NCI-H1048 (cell line): ENCODE measurements around the gene IRF6.
A peak's percentile ranks its signal among the peaks of the same experiment; 100 is the strongest.

Experiments used
- DNase-seq: peaks from one replicate; lab custom pipeline; 2025; lab: John Stamatoyannopoulos, UW

Gene IRF6

DNA sequence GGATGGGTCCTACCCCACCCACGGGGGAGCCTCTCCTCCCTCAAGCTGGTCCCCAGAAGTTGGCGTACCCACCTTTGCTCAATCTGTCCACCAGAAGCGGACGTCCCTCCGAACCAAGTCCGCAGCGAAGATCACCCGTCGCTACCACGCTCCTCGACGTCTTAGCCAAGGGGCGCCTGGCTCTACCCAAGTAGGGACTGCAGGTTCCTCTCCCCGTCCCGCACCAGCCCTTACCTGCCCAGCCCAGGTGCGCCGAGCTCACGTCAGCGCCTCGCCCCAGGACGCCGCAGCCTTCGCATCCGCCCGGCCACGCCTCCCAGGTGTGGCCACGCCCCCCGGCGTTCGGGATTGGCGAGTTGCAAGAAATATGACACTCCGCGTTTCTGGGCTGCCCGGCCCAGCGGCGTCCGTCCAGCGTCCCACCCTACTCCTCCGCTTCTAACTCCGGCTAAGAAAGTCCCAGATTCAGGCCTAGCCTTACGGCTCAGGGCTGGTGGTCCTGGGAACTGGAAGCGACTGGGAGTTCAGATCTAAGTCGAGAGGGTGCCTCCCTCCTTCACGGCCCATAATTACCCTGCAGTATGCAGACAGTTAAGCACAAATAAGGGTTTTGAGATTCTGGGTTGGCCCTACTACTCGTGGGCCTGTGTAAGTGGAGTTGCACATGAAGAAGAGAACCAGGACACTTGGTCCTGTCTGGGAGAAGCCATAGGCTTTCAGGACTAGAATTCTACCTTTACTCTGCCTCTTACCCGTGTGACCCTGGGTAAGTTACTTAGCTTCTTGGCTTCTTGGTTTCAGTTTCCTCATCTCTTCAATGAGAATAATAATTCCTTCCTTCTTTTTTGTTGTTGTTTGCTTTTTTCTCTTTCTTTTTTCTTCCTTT is at the start of gene IRF6:
Gene IRF6 (minus strand): TSS at position 268 of the 886 bp plus-strand sequence. CDS start 4,729 bp downstream, outside the sequence.
- DNase-seq: peak; percentile 95

GRCh38 chr1:209855623-209856022 is 49.7 kb upstream of the IRF6 start:
- no peak for DNase-seq

DNA sequence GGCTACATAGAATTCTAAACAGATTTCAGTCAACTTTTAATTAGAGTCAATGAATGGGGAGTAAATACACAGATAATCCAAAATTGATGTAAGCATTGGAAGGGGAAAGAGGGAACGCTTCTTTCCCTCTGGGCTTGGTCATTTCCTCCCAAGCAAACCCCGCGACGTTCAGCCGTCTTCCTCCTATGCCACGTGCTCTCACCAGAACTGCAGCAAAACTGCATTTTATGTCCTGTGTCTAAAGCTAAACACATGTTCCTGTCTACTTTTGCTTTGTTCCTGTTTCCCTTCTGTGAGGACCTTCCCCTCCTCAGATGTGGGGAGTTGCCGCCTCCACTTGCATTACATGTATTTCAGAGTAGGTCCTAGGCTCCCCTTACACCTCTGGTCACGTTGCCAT is 49.1 kb upstream of the IRF6 start:
- DNase-seq: no peak

DNA sequence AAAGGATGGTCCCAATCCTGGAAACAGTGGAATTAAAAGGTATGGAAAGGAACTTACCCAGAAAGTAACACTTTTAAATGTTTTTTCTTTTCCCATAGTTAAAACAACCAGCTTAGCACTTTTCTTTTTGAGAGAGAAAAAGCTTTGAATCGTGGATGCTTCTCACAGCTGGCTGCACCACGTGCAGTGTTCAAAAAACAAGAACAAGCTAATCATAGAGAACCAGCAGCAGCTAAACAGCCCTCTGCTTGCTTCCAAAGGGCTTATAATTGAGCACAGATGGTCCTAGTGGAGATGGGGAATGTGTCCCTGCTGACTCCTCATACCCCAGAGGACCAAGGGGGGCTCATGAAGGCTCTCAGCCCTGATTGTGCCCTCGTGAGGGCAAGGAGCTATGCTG is 48.3 kb upstream of the IRF6 start:
- DNase-seq: no peak

DNA sequence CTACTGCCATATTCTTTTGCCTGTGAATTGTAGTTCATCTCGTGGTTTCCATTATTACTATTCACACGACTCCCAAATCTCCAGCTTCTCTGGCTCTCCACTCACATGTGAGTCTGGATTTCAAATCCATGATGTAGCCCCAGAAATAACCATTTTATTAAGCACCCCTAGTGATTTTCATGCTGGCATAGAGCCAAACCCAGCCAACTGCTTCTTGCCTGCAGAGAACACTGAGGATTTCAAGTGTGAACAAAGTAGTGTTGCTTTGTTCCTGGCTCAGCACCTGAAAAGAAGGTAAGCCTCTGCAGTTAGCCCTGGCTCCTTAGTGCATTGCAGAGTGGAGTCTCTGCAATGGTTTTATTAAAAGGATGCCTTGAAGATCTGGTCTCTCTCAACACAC is 47.7 kb upstream of the IRF6 start:
- DNase-seq: no peak

GRCh38 chr1:209850342-209850979 is 44.5 kb upstream of the IRF6 start:
- DNase-seq: peak; percentile 36

- no peak for DNase-seq
Observed at GRCh38 chr1:209849388-209849787, 43.4 kb upstream of the IRF6 start.

DNA sequence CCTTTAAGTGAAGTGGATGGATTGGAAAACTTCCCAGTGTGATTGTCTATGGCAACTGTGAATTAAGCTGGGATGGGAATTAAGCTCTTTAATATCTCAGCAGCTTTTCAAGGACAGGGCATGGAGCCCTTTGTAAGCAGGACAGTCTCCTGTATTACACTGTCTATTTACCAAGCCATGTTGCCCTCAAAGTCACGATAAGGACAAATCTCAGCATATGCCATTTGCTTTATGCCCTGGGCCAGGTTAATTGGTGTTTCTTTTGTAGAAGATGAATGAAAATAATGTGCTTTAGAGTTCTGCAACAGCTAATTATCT is 39.4 kb upstream of the IRF6 start:
- no peak for DNase-seq

DNA sequence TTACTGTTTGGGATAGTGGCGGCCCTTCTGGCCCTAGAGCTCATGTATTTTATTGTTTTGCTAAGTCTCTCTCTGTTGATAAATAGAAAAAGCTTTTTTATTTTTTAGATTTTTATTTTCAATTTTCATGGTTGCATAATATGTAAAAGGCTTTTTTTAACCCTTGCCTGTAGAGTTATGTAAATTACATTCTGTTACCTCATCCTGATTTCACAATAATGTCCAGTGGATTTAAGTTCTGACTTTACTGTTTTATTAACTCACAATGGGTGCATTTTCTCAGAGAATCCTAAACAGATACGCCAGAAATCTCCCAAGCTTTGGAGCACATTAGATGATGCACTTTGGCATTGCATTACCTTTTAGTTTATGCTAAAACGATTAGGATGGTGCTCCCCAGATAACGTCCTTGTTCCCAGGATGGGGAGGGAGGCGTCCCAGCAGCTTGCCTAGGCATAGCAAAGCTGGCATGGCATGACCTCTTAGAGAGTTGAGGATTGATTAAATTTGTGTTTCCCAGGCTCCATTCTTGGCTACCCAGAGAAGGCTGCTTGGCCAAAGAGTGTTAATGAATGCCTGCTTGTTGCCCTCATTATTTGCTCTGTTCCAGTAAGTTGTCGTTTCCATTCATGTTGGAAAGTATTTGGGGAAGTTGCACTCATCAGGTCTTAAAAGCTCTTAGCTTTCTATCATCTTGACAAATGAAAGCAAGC is 38.9 kb upstream of the IRF6 start:
- DNase-seq: no peak

- DNase-seq: no peak
Observed at GRCh38 chr1:209840611-209841010, 34.7 kb upstream of the IRF6 start.

- no peak for DNase-seq
Observed at GRCh38 chr1:209839875-209840546, 34.1 kb upstream of the IRF6 start.

GRCh38 chr1:209838537-209838936 is 32.6 kb upstream of the IRF6 start:
- no peak for DNase-seq

GRCh38 chr1:209837671-209838070 is 31.7 kb upstream of the IRF6 start:
- no peak for DNase-seq

- DNase-seq: no peak
Observed at GRCh38 chr1:209835782-209836298, 29.9 kb upstream of the IRF6 start.

GRCh38 chr1:209831615-209832014 is 25.7 kb upstream of the IRF6 start:
- DNase-seq: no peak

GRCh38 chr1:209830722-209831121 is 24.8 kb upstream of the IRF6 start:
- DNase-seq: no peak

DNA sequence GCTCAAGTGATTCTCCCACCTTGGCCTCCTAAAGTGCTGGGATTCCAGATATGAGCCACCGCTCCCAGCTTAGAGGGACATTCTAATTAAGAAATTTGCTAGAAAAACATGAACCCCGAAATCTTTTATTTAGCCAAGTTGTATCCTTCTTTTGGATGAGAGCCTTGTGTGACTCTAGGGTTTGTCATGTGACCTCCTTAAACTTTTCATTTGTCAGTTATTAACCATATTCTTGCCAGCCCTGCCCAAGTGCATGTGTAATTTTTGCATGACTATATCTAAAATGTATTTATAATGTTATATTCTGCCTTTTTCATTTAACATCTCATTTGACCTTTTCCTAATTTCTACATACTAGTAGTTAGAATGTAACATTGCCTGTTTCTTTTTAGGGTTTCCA is 23.8 kb upstream of the IRF6 start:
- no peak for DNase-seq

DNA sequence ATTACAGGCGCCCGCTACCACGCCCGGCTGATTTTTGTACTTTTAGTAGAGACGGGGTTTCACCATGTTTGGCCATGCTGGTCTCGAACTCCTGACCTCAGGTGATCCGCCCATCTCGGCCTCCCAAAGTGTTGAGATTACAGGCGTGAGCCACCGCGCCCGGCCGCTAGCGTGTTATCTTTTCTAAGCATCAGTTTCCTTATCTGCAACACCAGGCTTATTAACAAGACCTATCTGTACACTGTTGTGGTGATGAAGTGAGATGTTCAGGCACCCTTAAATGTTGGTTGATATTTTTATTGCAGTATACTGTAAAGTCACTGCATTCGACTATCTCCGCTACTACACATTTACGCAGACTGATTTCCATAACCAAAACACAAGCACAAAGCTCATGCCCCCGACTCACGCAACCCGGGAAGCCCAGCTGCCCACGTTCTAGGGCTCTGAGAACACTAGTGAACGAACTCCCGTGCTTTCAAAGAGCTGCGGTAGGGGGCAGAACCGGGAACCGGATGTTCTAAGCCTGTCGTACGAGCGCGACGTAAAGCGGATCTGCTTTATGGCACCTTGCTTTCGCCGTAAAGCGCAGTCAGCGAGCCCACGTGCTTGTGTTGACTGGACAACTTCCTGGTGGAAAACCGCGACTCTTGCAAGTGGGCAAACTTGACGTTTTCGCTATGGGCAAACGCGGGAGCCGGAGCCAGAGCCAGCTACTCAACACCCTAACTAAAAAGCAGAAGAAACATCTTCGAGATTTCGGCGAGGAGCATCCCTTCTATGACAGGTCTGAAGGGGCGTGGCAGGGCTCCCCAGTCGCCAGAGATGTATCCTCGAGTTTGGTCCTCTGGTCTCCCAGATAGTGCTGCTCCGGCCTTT is 21.7 kb upstream of the IRF6 start, which contains the start of gene UTP25:
Gene UTP25 (plus strand): TSS at position 589 of the 879 bp plus-strand sequence. CDS start 92 bp downstream, at position 681.
- DNase-seq: peak; percentile 91

- DNase-seq: no peak
Observed at GRCh38 chr1:209825591-209826434, 19.9 kb upstream of the IRF6 start.
